Mucosa of stomach (tissue), 1 donor: ENCODE results near the gene VSIG10L2.
"Not testable (repeated sequence)": the region's sequence is repeated elsewhere in the genome, so short reads cannot be mapped to it uniquely, and the experiment has no call there.

Experiments used
- H3K27me3 ChIP-seq: one replicate; pipeline ENCODE4 v1.7.0; 2013; ENCODE audit warnings: mild to moderate bottlenecking, low read length; ENCODE audit not compliant: control insufficient read depth, insufficient read depth
- H3K36me3 ChIP-seq: one replicate; pipeline ENCODE4 v1.7.0; 2013; ENCODE audit warnings: low read length; ENCODE audit not compliant: control insufficient read depth, insufficient read depth
- H3K4me1 ChIP-seq: one replicate; pipeline ENCODE4 v1.7.0; 2013; ENCODE audit warnings: mild to moderate bottlenecking, low read length; ENCODE audit not compliant: control insufficient read depth, insufficient read depth
- H3K4me3 ChIP-seq: one replicate; pipeline ENCODE4 v1.7.0; 2013; ENCODE audit warnings: low read length
- H3K9ac ChIP-seq: one replicate; pipeline ENCODE4 v1.7.0; 2013; ENCODE audit warnings: mild to moderate bottlenecking, low read length, moderate library complexity
- H3K9me3 ChIP-seq: one replicate; pipeline ENCODE4 v1.7.0; 2013; ENCODE audit warnings: mild to moderate bottlenecking, low read length, moderate library complexity; ENCODE audit not compliant: control insufficient read depth
- donor health status: Pancreatic carcinoma.

The VSIG10L2 gene

DNA sequence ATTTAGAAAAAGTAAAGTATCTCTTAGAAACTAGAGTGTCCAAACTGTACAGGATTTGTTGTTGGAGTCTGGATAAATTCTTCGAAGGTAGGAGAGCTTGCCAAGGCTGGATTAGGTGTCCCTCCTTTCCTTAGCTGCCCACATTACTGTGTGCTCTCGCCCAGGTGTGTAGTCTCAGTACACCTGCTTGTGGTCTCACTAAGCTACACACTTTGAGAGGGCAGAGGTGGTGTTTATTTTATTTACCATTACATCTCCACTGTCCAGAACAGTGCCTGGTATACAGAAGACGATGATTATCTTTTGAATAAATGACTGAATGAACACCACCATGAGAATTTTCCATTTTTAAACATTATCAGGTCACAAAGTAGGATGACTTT, 36.5 kb downstream of the VSIG10L2 start:
- Histone ChIP-seq H3K9ac (no peak overlapping the region), H3K4me1 (no peaks in the 10 kb centered on the region), H3K36me3 (no peaks in the 10 kb centered on the region), H3K27me3 (no peaks in the 10 kb centered on the region), H3K4me3 (no peak overlapping the region), H3K9me3 (no peaks in the 10 kb centered on the region)

DNA sequence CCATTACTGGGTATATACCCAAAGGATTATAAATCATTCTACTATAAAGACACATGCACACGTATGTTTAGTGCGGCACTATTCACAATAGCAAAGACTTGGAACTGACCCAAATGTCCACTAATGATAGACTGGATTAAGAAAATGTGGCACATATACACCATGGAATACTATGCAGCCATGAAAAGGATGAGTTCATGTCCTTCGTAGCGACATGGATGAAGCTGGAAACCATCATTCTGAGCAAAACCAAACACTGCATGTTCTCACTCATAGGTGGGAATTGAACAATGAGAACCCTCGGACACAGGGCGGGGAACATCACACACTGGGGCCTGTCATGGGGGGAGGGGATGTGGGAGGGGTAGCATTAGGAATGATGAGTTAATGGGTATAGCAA, 40.1 kb downstream of the VSIG10L2 start:
- not testable (repeated sequence) for H3K36me3 ChIP-seq, H3K9me3 ChIP-seq, H3K4me3 ChIP-seq, H3K4me1 ChIP-seq, H3K9ac ChIP-seq, H3K27me3 ChIP-seq

DNA sequence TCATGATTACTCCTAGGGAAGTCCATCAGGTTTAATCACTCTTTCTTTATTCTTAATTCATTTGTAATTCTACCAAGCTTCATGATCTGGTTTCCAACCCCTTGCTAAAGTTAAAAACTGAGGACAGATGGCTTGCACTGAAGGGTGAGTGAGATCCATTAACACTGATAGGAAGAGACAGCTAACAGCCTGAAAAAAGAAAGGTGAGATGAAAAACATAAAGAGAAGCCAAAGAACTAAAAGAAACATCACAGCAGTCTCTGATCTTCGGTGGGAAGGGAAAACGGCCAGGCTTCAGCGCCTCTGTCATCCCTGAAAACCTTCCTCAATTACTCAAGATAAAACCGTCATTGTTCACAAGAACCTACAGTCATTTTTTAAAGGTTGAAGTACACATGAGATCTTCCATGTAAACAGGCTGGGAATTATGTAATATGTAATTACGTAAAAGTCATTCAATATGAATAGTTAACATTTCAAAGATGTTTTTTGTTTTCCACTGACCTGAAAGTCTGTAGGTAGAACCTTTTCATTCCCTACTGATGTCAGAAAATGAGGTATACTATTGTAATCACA, 41.3 kb downstream of the VSIG10L2 start:
- Histone ChIP-seq H3K4me1 (no peaks in the 10 kb centered on the region), H3K9me3 (no peaks in the 10 kb centered on the region), H3K36me3 (no peaks in the 10 kb centered on the region), H3K9ac (no peak overlapping the region), H3K4me3 (no peak overlapping the region), H3K27me3 (no peaks in the 10 kb centered on the region)

DNA sequence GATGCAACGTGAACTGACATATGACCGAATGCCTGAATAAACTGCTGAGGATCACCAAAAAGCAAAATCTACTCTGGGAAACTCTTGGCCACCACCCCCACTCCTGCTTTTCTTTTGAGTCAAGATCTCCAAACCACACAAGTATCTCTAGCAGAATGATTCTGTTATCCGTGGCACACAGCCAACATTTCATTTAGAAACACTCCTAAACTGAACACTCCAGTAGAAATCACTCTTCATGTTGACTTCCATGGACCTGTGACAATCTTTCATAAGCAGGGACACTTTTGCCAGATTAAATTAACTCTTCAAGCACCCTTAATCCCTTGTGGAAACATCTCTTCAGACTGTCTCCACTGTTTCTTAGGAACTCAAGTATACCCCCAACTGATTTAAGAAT, 44.4 kb downstream of the VSIG10L2 start:
- H3K4me1 ChIP-seq = no peaks in the 10 kb centered on the region
- H3K9me3 ChIP-seq = no peaks in the 10 kb centered on the region
- no peaks in the 10 kb centered on the region for H3K36me3 ChIP-seq
- no peaks in the 10 kb centered on the region for H3K27me3 ChIP-seq
- no peak overlapping the region for H3K9ac ChIP-seq
- H3K4me3 ChIP-seq = no peak overlapping the region

DNA sequence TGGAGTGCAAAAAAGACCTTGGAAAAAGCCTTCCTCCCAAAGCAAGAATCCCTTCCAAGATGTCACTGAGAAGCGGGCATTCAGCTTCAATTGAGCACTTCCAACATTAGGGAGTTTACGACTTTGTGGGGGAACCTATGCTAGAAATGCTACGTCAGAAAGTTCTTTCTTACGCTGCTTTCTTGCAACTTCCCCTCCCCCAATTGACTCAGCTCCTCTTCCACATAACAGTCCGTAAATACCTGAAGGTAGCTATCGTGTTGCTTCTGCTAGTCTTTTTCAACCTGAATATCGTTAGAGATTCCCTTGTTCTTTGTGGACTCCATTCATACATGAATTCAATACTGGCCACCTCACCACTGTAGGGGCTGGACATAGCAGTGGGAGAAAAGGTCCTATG, 47.0 kb downstream of the VSIG10L2 start:
- no peaks in the 10 kb centered on the region for H3K36me3 ChIP-seq
- no peaks in the 10 kb centered on the region for H3K27me3 ChIP-seq
- no peak overlapping the region for H3K9ac ChIP-seq
- no peak overlapping the region for H3K4me3 ChIP-seq
- H3K9me3 ChIP-seq = no peaks in the 10 kb centered on the region
- no peaks in the 10 kb centered on the region for H3K4me1 ChIP-seq

DNA sequence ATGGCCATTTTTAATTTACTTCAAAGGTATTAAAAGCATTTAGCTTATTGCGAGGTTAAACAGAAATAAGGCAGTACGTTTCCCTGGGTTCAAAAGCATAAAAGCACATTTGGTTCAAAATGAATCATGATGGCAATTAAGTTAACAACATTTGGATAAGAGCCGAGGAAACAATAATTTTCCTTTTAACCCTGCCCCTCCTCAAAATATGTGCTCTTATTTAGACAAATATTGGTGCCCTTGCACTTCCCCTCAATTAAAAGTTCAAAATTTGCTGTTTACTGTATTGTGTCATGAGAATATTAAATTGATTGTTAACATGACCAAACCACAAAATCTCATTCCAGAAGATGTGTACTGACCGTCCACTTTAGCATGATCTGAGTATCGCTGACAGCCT, 48.7 kb downstream of the VSIG10L2 start:
- no peak overlapping the region for H3K4me3 ChIP-seq
- H3K4me1 ChIP-seq = no peaks in the 10 kb centered on the region
- H3K9ac ChIP-seq = no peak overlapping the region
- no peaks in the 10 kb centered on the region for H3K36me3 ChIP-seq
- H3K27me3 ChIP-seq = no peaks in the 10 kb centered on the region
- H3K9me3 ChIP-seq = no peaks in the 10 kb centered on the region

DNA sequence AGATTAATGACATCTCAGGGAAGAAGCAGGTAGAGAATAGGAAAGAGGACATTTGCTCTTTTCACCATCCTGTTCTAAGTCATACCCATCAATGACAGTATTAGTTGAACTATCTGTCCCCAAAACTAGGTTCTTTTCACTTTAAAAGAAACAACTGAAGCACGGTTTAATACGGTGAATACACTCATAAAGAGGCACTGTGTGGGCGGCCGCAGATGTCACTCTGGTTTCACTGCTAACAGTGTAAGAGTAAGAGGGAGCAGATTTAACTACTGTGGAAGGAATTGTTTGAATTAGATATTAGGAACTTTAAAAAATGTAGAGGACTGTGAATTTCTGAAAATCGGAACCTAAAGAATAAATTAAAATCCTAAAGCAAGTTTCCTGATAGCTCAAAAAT, 49.5 kb downstream of the VSIG10L2 start:
- H3K36me3 ChIP-seq = no peaks in the 10 kb centered on the region
- no peak overlapping the region for H3K9ac ChIP-seq
- no peaks in the 10 kb centered on the region for H3K9me3 ChIP-seq
- no peaks in the 10 kb centered on the region for H3K4me1 ChIP-seq
- no peaks in the 10 kb centered on the region for H3K27me3 ChIP-seq
- H3K4me3 ChIP-seq = no peak overlapping the region

DNA sequence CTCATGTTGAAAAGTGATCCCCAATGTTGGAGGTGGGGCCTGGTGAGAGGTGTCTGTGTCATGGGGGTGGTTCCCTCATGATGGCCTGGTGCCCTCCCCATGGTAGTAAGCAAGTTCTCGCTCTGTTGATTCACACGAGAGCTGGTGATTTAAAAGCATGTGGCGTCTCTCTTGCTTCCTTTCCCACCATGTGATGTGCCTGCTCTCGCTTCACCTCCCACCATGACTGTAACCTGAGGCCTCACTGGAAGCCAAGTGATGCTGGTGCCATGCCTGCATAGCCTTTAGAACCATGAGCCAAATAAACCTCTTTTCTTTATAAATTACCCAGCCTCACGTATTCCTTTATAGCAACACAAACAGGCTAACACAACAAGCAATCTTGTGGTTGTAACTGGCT, 52.4 kb downstream of the VSIG10L2 start:
- H3K36me3 ChIP-seq = no peaks in the 10 kb centered on the region
- no peak overlapping the region for H3K4me3 ChIP-seq
- H3K9ac ChIP-seq = no peak overlapping the region

DNA sequence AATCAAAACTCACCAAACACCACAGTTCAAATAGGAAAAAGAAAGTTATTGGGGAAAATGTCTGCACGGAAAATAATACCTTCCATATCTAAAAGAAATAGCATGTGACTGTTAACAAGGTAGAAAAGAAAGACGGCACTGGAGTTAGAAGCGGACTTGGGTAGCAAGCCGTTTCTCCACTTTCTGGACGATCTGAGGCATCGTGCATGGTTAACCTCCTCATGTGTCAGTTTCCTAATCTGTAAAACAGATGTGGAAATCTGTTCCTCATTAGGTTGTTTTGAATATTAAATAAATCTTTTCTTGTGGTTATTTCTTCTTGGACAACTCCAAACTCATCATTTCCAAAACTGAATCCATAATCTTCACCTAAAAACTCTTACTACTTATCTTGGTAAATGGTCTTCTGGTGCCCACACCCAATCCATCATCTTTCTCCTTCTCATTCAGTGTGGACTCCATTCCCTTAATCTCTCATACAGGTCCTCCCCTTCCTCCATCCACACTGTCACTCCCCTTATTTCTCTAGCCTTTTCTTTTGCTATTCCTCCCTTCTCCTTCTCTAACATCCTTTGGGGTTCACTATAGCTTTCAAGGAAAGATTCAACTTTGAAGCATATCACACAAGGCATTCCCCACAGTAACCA, 53.5 kb downstream of the VSIG10L2 start:
- H3K4me1 ChIP-seq = no peaks in the 10 kb centered on the region
- no peak overlapping the region for H3K4me3 ChIP-seq
- H3K36me3 ChIP-seq = no peaks in the 10 kb centered on the region
- H3K9me3 ChIP-seq = no peaks in the 10 kb centered on the region
- H3K27me3 ChIP-seq = no peaks in the 10 kb centered on the region
- H3K9ac ChIP-seq = no peak overlapping the region

More for the DNA sequence above, 52.4 kb downstream of the VSIG10L2 start:
- Histone ChIP-seq H3K27me3 (no peaks in the 10 kb centered on the region), H3K9me3 (no peaks in the 10 kb centered on the region), H3K4me1 (no peaks in the 10 kb centered on the region)

DNA sequence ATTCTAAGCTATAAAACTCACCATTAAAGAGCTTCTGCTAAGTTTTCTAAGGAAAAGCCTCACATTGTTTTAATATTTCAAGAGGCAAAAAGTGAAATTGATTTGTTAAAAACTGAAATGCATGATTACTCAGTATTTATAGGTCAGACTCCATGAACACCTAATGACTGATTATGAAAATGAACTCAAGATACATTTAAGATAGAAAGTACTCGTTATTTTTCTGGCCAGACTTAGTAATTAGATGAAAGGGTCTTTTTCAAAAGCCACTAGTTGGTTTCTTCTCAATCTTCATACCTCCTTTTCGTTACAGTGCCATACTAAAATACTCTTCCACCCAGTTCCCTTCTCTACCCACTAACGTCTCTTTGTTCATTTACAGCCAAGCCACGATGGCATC, 56.3 kb downstream of the VSIG10L2 start:
- Histone ChIP-seq H3K4me3 (no peak overlapping the region), H3K9ac (no peak overlapping the region), H3K9me3 (no peaks in the 10 kb centered on the region), H3K4me1 (no peaks in the 10 kb centered on the region), H3K36me3 (no peaks in the 10 kb centered on the region), H3K27me3 (no peaks in the 10 kb centered on the region)
